ENCODE results near the gene DPP9.
A peak's percentile ranks its signal among the peaks of the same experiment; 100 is the strongest.
"Not testable (repeated sequence)": the region's sequence is repeated elsewhere in the genome, so short reads cannot be mapped to it uniquely, and the experiment has no call there.

DPP9 gene

GRCh38 chr19:4738734-4739133 lies 15.1 kb upstream of the DPP9 start:
- DNase-seq = no peak

DNA sequence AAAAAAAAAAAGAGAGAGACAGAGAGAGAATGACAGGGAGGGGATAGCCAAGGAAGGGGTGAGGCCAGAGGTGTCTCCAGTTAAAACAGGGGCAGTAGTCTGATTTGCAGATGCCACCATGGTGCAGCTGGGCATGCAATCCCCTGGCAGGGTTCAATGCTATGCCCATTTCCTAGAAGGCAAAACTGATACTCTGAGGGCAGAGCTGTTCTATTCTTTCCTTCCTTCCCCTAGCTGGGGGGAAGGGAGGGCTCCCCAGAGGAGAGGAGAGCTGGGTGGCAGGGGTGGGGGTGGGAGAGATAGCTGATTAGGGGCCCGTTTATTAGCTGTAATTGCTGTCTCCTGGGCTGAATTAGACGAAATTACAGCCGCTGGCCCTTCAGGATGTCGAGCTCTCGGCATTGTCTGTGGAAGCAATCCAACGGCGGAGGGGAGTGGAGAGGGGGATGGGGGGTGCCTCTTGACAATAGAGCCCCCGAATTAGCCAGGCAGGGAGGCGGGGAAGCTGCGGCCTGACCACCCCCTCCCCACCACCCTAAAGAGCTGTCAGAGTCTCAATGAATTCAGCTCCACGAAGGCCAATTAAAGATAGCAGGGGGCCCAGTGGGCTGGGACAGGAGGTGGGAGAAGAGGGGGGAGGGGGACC lies 14.4 kb upstream of the DPP9 start:
- no peak for DNase-seq

- no peak for DNase-seq
Observed at GRCh38 chr19:4733755-4734345, 10.2 kb upstream of the DPP9 start.

GRCh38 chr19:4732680-4733114 lies 9.1 kb upstream of the DPP9 start:
- DNase-seq = peak; percentile 44

GRCh38 chr19:4730740-4731171 lies 7.1 kb upstream of the DPP9 start:
- no peak for DNase-seq

GRCh38 chr19:4728871-4729270 lies 5.2 kb upstream of the DPP9 start:
- no peak for DNase-seq

DNA sequence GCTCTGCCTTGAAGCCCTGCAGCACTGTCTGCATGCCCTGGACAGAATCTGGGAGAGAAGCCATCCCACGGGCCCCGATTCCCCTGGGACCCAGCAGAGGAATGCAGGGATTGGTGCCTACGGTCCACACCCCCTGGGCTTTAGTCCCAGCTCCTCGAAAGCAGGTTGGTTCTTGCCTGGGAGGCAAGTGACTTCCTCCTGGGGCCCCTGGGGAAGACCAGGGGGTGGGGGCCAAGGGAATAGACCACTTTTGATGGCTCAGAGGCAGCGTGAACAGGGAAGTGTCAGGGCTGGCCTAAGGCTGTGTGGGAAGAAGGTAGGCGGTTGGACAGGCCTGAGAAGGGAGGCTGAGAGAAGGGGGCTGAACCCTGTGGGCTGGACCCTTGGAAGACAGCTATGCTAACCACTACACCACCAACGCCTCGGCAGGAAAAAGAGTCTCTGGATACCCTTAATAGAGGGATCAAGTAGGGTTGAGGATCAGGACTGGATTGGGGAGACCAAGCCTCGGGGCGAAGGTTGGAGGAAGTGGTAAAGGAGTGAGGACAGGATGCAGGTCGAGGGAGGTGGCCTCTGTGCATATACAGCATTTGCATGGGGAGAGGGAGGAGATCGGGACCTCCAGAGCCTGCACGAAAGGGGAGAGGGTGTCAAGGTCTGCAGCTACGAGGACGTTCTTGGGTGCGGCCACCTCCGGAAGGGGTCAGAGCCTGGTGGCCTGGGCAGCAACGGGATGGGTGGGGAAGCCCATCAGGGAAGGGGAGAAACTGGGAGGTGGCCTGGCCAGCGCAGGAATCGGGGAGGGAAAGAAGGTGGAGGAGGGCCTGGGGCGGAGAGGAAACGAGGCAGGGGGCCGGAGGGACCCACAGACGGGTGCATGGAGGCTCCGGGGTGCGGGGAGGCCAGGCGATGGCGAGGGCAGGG lies 709 bp downstream of the DPP9 start:
- peak; percentile 17 for DNase-seq

GRCh38 chr19:4721196-4721595 lies 2.4 kb downstream of the DPP9 start:
- DNase-seq = no peak

- no peak for DNase-seq
Observed at GRCh38 chr19:4720037-4720700, 3.5 kb downstream of the DPP9 start.

DNA sequence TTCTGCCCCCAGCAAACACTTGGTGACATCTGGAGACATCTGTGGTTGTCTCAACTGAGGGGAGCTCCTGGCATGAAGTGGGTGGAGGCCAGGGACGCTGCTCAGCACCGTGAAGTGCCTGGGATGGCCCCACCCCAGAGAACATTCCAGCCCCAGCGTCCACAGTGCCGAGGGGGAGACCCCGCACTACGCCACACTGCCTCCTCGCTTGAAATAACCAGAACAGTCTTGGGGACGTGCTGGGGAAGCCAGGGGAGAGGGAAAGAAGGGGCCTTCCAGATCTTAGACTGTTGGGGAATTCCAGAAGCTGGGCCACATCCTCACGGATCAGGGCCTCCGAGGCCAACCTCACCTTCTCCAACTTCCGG lies 4.2 kb downstream of the DPP9 start:
- no peak for DNase-seq

- DNase-seq = no peak
Observed at GRCh38 chr19:4717966-4718701, 5.5 kb downstream of the DPP9 start.

DNA sequence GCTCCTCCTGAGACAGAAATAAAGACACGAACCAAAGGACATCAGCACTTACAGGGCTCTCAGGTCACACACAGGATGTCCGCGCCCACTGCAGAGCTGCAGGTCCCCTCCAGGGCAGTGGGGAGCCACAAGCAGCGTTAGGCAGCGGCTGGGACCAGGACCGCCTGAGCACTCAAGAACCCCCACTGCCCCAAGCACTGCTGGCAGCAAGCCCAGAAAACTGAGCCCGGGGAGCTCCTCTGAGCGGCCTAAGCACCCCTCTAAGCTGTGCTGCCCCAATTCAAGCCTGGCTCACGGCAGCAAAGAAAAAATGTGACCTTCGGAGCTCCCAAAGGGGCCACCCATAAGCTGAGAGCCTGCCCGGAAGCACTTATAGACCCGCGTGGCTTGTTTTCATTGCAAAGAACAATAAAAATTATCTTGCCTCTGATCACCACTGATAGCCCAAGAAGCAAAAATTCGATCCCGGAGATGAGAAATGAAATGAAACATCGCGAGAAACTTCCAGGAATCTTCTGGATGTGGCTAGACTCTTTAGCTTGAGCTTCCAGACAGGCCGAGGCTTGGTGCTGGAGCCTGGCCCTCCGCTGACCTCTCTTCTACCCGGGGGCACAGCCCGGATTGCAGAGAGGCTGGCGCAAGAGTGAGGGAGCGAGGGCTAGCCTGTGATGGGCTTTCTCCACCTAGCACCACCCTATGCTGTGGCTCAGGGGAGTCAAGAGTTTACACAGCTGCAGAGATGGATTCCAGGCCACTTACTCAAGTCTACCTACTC lies 6.3 kb downstream of the DPP9 start:
- DNase-seq = no peak

- no peak for DNase-seq
Observed at GRCh38 chr19:4715529-4716221, 8.0 kb downstream of the DPP9 start.

GRCh38 chr19:4715178-4715528 lies 8.5 kb downstream of the DPP9 start:
- not testable (repeated sequence) for DNase-seq

DNA sequence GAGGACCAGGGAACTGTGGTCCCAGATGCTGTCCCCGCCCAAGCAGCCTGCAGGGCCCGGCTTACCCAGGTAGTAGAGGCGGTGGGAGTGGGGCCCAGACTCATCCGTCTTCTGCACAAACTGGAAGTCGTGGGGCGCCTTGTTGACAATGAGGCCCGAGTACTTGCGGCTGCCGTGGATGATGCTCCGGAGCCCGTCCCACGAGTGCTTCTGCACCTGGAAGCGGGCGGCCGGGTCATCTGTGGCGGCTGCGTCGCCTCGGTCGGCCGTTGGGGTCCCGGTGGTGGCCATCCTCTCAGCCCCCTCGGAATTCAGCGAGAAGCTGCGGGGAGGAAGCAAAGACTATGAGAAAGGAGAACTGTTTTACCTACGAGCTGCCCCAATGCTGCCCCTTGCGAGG lies 9.6 kb downstream of the DPP9 start:
- DNase-seq = no peak

- no peak for DNase-seq
Observed at GRCh38 chr19:4713384-4713951, 10.2 kb downstream of the DPP9 start.

DNA sequence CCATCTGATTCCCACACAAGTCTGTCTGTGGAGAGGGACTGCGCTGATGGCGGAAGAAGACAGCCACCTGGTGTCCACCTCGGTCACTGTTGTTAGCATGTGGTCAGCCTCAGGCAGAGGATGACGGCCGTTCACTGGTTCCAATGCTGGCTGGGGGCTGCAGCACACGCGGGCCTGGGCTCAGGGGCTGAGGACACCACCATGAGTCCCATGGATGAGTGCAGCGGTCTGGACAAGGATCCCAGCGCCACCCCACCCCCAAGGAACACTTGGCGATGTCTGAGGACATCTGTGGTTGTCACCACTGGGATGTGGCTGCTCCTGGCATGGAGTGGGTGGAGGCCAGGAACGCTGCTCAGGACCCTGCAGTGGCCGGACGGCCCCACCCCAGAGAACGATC lies 10.9 kb downstream of the DPP9 start:
- DNase-seq = no peak

DNA sequence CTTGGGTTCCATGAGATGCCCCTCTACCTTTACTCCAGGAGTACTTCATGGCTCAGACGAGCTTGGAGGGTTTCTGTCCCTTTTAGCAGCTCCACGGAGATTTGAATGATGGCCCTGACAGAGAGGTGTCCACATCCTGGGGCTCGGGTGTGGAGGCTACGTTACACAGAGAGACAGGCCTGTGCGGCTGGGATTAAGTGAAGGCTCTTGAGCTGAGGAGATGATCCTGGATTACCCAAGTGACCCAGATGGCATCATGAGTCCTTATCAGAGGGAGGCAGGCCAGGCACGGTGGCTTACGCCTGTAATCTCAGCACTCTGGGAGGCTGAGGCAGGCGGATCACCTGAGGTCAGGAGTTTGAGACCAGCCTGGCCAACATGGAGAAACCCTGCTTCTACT lies 12.4 kb downstream of the DPP9 start:
- DNase-seq = no peak

DNA sequence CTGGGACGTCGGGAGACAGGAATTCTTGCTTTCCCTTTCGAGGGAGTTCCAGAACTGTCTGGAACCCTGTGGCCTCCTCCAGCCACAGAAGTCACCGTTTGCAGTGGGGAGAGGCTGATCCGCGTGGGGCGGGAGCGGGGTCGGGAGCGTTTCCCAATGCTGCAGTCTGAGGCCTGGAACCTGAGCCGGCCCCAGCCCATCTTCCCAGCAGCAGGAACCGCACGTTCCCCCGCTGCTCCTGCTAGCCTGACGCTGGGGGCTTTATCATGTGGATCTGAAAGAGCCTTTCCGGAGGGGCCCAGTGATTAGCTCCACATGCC lies 13.4 kb downstream of the DPP9 start:
- DNase-seq = no peak

GRCh38 chr19:4709440-4710280 lies 14.0 kb downstream of the DPP9 start:
- no peak for DNase-seq

All from NCI-H446 treated with DMSO at 0.1 percent for 48 hours (cell line).